ENCODE results near the gene GRIN1. TPM values are rescaled to one million over a fixed set of nuclear protein-coding genes. Genes with fewer than 3 reads are reported as not detected.

The GRIN1 gene
- total and polyA plus RNA-seq, 2 of the 13 experiments (the other 11 are each of a cell fraction or from before 2014, with no cell fraction given) = 0.13 TPM; not detected in 1

GRCh38 chr9:137198051-137198901 is 59.3 kb downstream of the GRIN1 start (continued):
- TF ChIP-seq, protein P1, sequence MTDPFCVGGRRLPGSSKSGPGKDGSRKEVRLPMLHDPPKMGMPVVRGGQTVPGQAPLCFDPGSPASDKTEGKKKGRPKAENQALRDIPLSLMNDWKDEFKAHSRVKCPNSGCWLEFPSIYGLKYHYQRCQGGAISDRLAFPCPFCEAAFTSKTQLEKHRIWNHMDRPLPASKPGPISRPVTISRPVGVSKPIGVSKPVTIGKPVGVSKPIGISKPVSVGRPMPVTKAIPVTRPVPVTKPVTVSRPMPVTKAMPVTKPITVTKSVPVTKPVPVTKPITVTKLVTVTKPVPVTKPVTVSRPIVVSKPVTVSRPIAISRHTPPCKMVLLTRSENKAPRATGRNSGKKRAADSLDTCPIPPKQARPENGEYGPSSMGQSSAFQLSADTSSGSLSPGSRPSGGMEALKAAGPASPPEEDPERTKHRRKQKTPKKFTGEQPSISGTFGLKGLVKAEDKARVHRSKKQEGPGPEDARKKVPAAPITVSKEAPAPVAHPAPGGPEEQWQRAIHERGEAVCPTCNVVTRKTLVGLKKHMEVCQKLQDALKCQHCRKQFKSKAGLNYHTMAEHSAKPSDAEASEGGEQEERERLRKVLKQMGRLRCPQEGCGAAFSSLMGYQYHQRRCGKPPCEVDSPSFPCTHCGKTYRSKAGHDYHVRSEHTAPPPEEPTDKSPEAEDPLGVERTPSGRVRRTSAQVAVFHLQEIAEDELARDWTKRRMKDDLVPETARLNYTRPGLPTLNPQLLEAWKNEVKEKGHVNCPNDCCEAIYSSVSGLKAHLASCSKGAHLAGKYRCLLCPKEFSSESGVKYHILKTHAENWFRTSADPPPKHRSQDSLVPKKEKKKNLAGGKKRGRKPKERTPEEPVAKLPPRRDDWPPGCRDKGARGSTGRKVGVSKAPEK (CRISPR knock-in tag; IDR thresholded peaks at IDR 0.05; ENCODE audit: borderline replicate concordance) = no peak
- TF ChIP-seq ZNF800 (CRISPR knock-in tag; IDR thresholded peaks at IDR 0.05) (no peak), EED (CRISPR knock-in tag; IDR thresholded peaks at IDR 0.05) (no peak), RXRB (CRISPR knock-in tag; IDR thresholded peaks at IDR 0.05; ENCODE audit: borderline replicate concordance) (no peak), ZNF788 (CRISPR knock-in tag; IDR thresholded peaks at IDR 0.05; ENCODE audit: borderline replicate concordance) (no peak; the same call in 1 of the 2 replicates), ARID4A (CRISPR knock-in tag; IDR thresholded peaks at IDR 0.05; ENCODE audit: borderline replicate concordance) (peak; percentile 31; the same call in 1 of the 2 replicates), BCL6 (CRISPR knock-in tag; IDR thresholded peaks at IDR 0.05) (no peak), CBFB (CRISPR knock-in tag; IDR thresholded peaks at IDR 0.05) (no peak), SRY (CRISPR knock-in tag; IDR thresholded peaks at IDR 0.05) (0 out of 2 replicates have a peak, but pooled peaks have one; percentile 30), ELF4 (CRISPR knock-in tag; IDR thresholded peaks at IDR 0.05; ENCODE audit: borderline replicate concordance) (no peak), IKZF4 (CRISPR knock-in tag; IDR thresholded peaks at IDR 0.05; ENCODE audit: borderline replicate concordance, low read depth, not compliant biosample characterization) (no peak), ZNF362 (CRISPR knock-in tag; IDR thresholded peaks at IDR 0.05; ENCODE audit: borderline replicate concordance) (peak; percentile 14; the same call in 1 of the 2 replicates), MTF1 (CRISPR knock-in tag; IDR thresholded peaks at IDR 0.05) (no peak), ZNF451 (CRISPR knock-in tag; IDR thresholded peaks at IDR 0.05) (no peak), HNF4G (IDR thresholded peaks at IDR 0.05; ENCODE audit: borderline replicate concordance, low read depth, low read length) (peak; percentile 62; the same call in 1 of the 2 replicates), HNF4G (CRISPR knock-in tag; IDR thresholded peaks at IDR 0.05; ENCODE audit: borderline replicate concordance, low read depth) (peak; percentile 37; the same call in 1 of the 2 replicates), TBX2 (CRISPR knock-in tag; IDR thresholded peaks at IDR 0.05; ENCODE audit: borderline replicate concordance) (no peak), PTBP1 (IDR thresholded peaks at IDR 0.05; ENCODE audit: low read depth, low read length, poor library complexity, severe bottlenecking) (no peak)

Measured in HepG2 (cell line).